Ishikawa (cell line): ENCODE results near the gene TOMM22.
A peak's percentile ranks its signal among the peaks of the same experiment; 100 is the strongest.

ENCODE experiments used
- CEBPB ChIP-seq: IDR thresholded peaks from 2 replicates; pipeline ENCODE4 v1.6.1; 2012
- CREB1 ChIP-seq: IDR thresholded peaks from 2 replicates; pipeline ENCODE4 v1.6.1; 2012; ENCODE audit warnings: low read depth
- EGR1 ChIP-seq: IDR thresholded peaks from 2 replicates; pipeline ENCODE4 v1.6.1; 2012
- EP300 ChIP-seq: IDR thresholded peaks from 2 replicates; pipeline ENCODE4 v1.6.1; 2012; ENCODE audit warnings: borderline replicate concordance
- FOXM1 ChIP-seq: IDR thresholded peaks from 2 replicates; pipeline ENCODE4 v1.6.1; 2012; ENCODE audit warnings: low read depth, borderline replicate concordance
- NFIC ChIP-seq: IDR thresholded peaks from 2 replicates; pipeline ENCODE4 v1.6.1; 2012
- RAD21 ChIP-seq: IDR thresholded peaks from 2 replicates; pipeline ENCODE4 v1.6.1; 2012; ENCODE audit warnings: low read depth
- TAF1 ChIP-seq: IDR thresholded peaks from 2 replicates; pipeline ENCODE4 v1.6.1; 2012; ENCODE audit warnings: low read depth, mild to moderate bottlenecking
- TCF12 ChIP-seq: IDR thresholded peaks from 2 replicates; pipeline ENCODE4 v1.6.1; 2012; ENCODE audit warnings: low read depth
- TEAD4 ChIP-seq: IDR thresholded peaks from 2 replicates; pipeline ENCODE4 v1.6.1; 2012
- YY1 ChIP-seq: IDR thresholded peaks from 2 replicates; pipeline ENCODE4 v1.6.1; 2012; ENCODE audit warnings: low read depth
- ZBTB7A ChIP-seq: IDR thresholded peaks from 2 replicates; pipeline ENCODE4 v1.6.1; 2012; ENCODE audit warnings: low read depth
- TF ChIP-seq, protein P1 (sequence below): IDR thresholded peaks from 2 replicates; pipeline ENCODE4 v1.6.1; 2012; ENCODE audit warnings: low read depth, mild to moderate bottlenecking
- TF ChIP-seq, protein P2 (sequence below): IDR thresholded peaks from 2 replicates; pipeline ENCODE4 v1.6.1; 2012
- TF ChIP-seq, protein P3 (sequence below): IDR thresholded peaks from 2 replicates; pipeline ENCODE4 v1.6.1; 2012

Gene TOMM22

DNA sequence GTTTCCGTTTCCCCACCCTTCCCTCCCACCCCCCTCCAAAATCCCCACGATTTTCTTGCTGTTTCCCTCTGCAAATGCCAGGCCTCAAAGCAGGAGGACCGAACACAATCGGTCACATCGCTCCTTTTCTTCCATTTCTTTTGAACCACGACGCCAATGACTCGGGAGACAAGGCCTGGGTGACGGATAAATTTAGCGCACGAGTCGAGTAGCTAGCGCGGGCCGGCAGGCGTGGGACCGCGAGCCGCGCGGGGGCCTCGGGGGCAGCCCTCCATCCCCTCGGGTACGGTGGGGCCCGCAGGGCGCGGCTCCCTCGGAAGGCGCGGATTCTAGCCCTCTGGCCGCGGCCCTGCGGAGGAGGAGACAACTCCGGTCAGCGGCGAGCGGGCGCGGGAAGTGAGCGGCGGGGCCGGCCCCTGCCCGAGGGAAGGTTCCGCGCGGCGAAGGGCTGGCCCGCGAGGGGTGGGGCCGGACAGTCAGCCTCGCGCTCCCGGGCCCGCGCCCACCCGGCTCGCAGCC is 18.6 kb downstream of the TOMM22 start:
- TF ChIP-seq, protein P1, sequence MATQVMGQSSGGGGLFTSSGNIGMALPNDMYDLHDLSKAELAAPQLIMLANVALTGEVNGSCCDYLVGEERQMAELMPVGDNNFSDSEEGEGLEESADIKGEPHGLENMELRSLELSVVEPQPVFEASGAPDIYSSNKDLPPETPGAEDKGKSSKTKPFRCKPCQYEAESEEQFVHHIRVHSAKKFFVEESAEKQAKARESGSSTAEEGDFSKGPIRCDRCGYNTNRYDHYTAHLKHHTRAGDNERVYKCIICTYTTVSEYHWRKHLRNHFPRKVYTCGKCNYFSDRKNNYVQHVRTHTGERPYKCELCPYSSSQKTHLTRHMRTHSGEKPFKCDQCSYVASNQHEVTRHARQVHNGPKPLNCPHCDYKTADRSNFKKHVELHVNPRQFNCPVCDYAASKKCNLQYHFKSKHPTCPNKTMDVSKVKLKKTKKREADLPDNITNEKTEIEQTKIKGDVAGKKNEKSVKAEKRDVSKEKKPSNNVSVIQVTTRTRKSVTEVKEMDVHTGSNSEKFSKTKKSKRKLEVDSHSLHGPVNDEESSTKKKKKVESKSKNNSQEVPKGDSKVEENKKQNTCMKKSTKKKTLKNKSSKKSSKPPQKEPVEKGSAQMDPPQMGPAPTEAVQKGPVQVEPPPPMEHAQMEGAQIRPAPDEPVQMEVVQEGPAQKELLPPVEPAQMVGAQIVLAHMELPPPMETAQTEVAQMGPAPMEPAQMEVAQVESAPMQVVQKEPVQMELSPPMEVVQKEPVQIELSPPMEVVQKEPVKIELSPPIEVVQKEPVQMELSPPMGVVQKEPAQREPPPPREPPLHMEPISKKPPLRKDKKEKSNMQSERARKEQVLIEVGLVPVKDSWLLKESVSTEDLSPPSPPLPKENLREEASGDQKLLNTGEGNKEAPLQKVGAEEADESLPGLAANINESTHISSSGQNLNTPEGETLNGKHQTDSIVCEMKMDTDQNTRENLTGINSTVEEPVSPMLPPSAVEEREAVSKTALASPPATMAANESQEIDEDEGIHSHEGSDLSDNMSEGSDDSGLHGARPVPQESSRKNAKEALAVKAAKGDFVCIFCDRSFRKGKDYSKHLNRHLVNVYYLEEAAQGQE: no peak
- TF ChIP-seq NFIC: no peak
- no peak for TF ChIP-seq EP300
- 0 out of 2 replicates have a peak, but pooled peaks have one; percentile 5 for TF ChIP-seq EGR1
- peak; percentile 2; the same call in 1 of the 2 replicates for TF ChIP-seq TCF12
- peak; percentile 46; the same call in 1 of the 2 replicates for TF ChIP-seq TAF1
- peak; percentile 29; the same call in 1 of the 2 replicates for TF ChIP-seq ZBTB7A
- TF ChIP-seq, protein P2, sequence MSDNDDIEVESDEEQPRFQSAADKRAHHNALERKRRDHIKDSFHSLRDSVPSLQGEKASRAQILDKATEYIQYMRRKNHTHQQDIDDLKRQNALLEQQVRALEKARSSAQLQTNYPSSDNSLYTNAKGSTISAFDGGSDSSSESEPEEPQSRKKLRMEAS: peak; percentile 68; the same call in 1 of the 2 replicates
- no peak for TF ChIP-seq CREB1
- no peak for TF ChIP-seq FOXM1
- TF ChIP-seq RAD21: no peak
- TF ChIP-seq TEAD4: no peak
- no peak for TF ChIP-seq YY1
- TF ChIP-seq, protein P3, sequence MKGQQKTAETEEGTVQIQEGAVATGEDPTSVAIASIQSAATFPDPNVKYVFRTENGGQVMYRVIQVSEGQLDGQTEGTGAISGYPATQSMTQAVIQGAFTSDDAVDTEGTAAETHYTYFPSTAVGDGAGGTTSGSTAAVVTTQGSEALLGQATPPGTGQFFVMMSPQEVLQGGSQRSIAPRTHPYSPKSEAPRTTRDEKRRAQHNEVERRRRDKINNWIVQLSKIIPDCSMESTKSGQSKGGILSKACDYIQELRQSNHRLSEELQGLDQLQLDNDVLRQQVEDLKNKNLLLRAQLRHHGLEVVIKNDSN: no peak
- no peak for TF ChIP-seq CEBPB

DNA sequence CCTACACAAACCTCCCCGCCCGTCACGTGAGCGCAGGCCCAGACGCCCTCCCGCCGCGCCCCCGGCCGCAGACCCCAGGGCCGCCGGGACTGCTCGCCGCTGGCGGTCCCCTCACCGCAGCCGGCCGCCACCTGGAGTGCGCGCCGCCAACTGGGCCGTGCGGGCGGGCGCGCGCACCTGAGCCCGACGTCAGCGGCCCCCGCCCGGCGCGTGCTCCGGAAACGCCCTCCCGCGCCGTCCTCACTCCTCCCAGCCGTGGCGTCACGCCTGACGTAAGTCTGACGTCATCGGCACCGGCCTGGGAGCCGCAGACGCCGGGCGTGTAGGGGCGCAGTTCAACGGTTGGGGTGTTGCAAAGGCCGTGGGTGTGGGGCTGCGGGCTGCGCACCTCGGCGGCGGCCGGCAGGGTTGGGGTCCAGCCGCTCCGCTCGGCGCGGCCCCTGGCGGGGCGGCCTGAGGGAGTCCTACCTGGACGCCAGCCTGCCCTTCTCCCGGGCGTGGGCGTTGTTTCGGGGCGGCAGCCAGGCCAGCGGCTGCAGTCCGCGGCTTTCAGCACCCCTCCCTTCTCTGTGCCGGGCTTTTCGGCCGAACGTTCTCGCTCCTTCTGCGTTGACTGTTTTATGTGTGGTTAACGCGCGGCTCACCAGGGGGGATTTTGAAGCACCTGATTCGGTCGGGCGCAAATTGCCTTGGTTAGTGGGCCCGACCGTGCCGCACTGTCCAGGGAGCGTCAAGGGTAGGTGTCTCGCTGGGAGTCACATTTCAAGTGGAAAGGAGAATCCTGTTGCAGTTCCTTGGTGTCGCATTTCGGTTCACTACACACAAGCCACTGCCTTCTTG is 19.3 kb downstream of the TOMM22 start, which contains the start of gene JOSD1:
Gene JOSD1, minus strand, starts transcription at position 155 of the 840 bp plus-strand sequence. CDS start 956 bp downstream, outside the sequence.
- TF ChIP-seq TEAD4: no peak
- peak; percentile 28; the same call in 1 of the 2 replicates for TF ChIP-seq YY1
- TF ChIP-seq ZBTB7A: no peak
- peak; percentile 60; the same call in 1 of the 2 replicates for TF ChIP-seq TAF1
- TF ChIP-seq, protein P2: peak; percentile 60
- TF ChIP-seq NFIC: no peak
- TF ChIP-seq FOXM1: no peak
- peak; percentile 95 for TF ChIP-seq EGR1
- TF ChIP-seq, protein P3: peak; percentile 51; the same call in 1 of the 2 replicates
- no peak for TF ChIP-seq RAD21
- TF ChIP-seq, protein P1: no peak; the same call in 1 of the 2 replicates
- 0 out of 2 replicates have a peak, but pooled peaks have one; percentile 12 for TF ChIP-seq EP300
- TF ChIP-seq CREB1: peak; percentile 98

DNA sequence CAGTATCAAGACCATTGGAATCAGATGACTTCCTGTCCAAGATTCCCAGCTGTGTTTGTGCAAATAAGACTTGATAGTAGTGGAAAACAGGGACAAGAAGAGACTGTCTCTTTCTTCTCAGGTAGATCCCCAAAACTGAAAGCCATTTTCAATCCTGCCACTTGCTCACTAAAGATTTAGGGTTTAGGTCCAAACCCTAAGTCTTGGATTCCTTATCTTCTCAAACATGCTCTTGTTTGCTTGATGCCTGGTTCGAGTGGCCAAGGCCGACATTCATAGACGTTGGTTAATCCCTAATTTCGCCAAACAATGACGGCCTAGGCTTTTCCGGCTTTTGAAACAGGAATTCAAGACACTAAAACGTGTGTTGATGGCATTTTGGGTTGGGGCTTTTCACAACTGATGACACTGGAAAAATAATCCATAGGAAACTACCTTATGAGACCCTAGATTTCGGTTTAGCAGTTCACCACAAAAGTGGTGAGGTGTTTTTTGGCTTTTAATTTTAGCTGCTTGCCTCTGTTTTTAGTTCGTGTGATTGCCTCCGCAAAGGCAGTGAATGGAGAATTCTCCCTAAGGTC is 23.0 kb downstream of the TOMM22 start:
- TF ChIP-seq, protein P1: no peak
- no peak for TF ChIP-seq TEAD4
- TF ChIP-seq TAF1: no peak
- TF ChIP-seq, protein P3: no peak
- no peak for TF ChIP-seq CEBPB
- TF ChIP-seq CREB1: no peak
- TF ChIP-seq TCF12: no peak
- no peak for TF ChIP-seq NFIC
- no peak for TF ChIP-seq EP300
- no peak for TF ChIP-seq RAD21
- TF ChIP-seq FOXM1: no peak
- TF ChIP-seq EGR1: no peak
- TF ChIP-seq ZBTB7A: no peak
- TF ChIP-seq YY1: no peak
- TF ChIP-seq, protein P2: no peak
